ENCODE results near the gene YTHDC2. TPM values are rescaled to one million over a fixed set of nuclear protein-coding genes. Genes with fewer than 3 reads are reported as not detected.

YTHDC2 gene
- total and polyA plus RNA-seq, 8 donors, result 3.8 to 78.0 (median 22.9) TPM

- 54 to 78% (median 74%) methylated on average over 2 of the region's 2 CpGs for WGBS, 5 donors
- Histone ChIP-seq H3K9me3 (peaks cover 0 to 7% (median 4%) of the 10 kb centered on the region in 4 donors), H3K27me3 (no peaks in the 10 kb centered on the region), H3K36me3 (peaks cover 0 to 61% (median 59%) of the 10 kb centered on the region in 4 donors), H3K4me1 (no peaks in the 10 kb centered on the region), H3K4me3 (no peak overlapping the region), H3K27ac (no peak overlapping the region)
- no peak for TF ChIP-seq POLR2AphosphoS5 (IDR thresholded peaks at IDR 0.05)
- TF ChIP-seq POLR2A (IDR thresholded peaks at IDR 0.05), result no peak
- TF ChIP-seq CTCF (IDR thresholded peaks at IDR 0.05), result no peak
- TF ChIP-seq EP300 (IDR thresholded peaks at IDR 0.05), result no peak
- intact Hi-C loops (cut with DNase I; ENCODE audit: low total_unique reads), result no loop called here
- no peak for DNase-seq
Measured at GRCh38 chr5:113574417-113574816, 60.9 kb downstream of the YTHDC2 start.

- H3K9me3 ChIP-seq, result peaks cover 0 to 7% (median 4%) of the 10 kb centered on the region in 4 donors
- TF ChIP-seq CTCF (IDR thresholded peaks at IDR 0.05), result no peak
- H3K27me3 ChIP-seq, result no peaks in the 10 kb centered on the region
- no peaks in the 10 kb centered on the region for H3K4me1 ChIP-seq
- peaks cover 0 to 65% (median 61%) of the 10 kb centered on the region in 4 donors for H3K36me3 ChIP-seq
- intact Hi-C loops (cut with DNase I; ENCODE audit: low total_unique reads), result no loop called here
- DNase-seq, result no peak
- no peak overlapping the region for H3K4me3 ChIP-seq
- WGBS, 5 donors, result 85 to 94% (median 90%) methylated on average over 4 of the region's 4 CpGs
- H3K27ac ChIP-seq, result no peak overlapping the region
Measured at GRCh38 chr5:113575074-113575473, 61.6 kb downstream of the YTHDC2 start.

GRCh38 chr5:113578091-113578490 lies 64.6 kb downstream of the YTHDC2 start:
- intact Hi-C loops (cut with DNase I; ENCODE audit: low total_unique reads), result no loop called here
- WGBS, 5 donors, result 58 to 94% (median 92%) methylated on average over 2 of the region's 2 CpGs
- Histone ChIP-seq H3K36me3 (peaks cover 0 to 55% (median 49%) of the 10 kb centered on the region in 4 donors), H3K27me3 (no peaks in the 10 kb centered on the region), H3K9me3 (peaks cover 0 to under 1% (median 0%) of the 10 kb centered on the region in 4 donors), H3K27ac (no peak overlapping the region), H3K4me1 (no peaks in the 10 kb centered on the region), H3K4me3 (no peak overlapping the region)
- no peak for DNase-seq
- no peak for TF ChIP-seq CTCF (IDR thresholded peaks at IDR 0.05)
- TF ChIP-seq POLR2AphosphoS5 (IDR thresholded peaks at IDR 0.05), result no peak
- TF ChIP-seq POLR2A (IDR thresholded peaks at IDR 0.05), result no peak
- no peak for TF ChIP-seq EP300 (IDR thresholded peaks at IDR 0.05)

- H3K9me3 ChIP-seq, result no peaks in the 10 kb centered on the region
- intact Hi-C loops (cut with DNase I; ENCODE audit: low total_unique reads), result no loop called here
- peaks cover 3 to 51% (median 48%) of the 10 kb centered on the region in 4 donors for H3K36me3 ChIP-seq
- no peaks in the 10 kb centered on the region for H3K27me3 ChIP-seq
- 82 to 95% (median 85%) methylated on average over 2 of the region's 2 CpGs for WGBS, 5 donors
- no peak overlapping the region for H3K4me3 ChIP-seq
- DNase-seq, result no peak
- H3K27ac ChIP-seq, result no peak overlapping the region
- H3K4me1 ChIP-seq, result no peaks in the 10 kb centered on the region
- TF ChIP-seq POLR2A (IDR thresholded peaks at IDR 0.05) (no peak), POLR2AphosphoS5 (IDR thresholded peaks at IDR 0.05) (no peak), EP300 (IDR thresholded peaks at IDR 0.05) (no peak), CTCF (IDR thresholded peaks at IDR 0.05) (no peak)
Measured at GRCh38 chr5:113581388-113581787, 67.9 kb downstream of the YTHDC2 start.

All from stomach (tissue), 9 donors.